A673 (cell line): Measurements from ENCODE around the gene CUL7. TPM values are rescaled to one million over a fixed set of nuclear protein-coding genes. Genes with fewer than 3 reads are reported as not detected.
A peak's percentile ranks its signal among the peaks of the same experiment; 100 is the strongest.

Experiments
- BruUV-seq: library from RNA; stranded (reverse); fragments of 400-500 nt; replicated peaks from 2 replicates; lab custom pipeline; 2021; lab: Mats Ljungman, UMichigan
- CTCF ChIA-PET: fragments of 300-600 bp; sonication (Branson Sonifier 250); formaldehyde crosslinking; loops from one replicate; lab custom pipeline; 2022; ENCODE audit warnings: antibody characterized with exemption; lab: Charles Lee
- POLR2A ChIA-PET: fragments of 300-600 bp; sonication (Branson Sonifier 250); formaldehyde crosslinking; loops from one replicate; lab custom pipeline; 2022; ENCODE audit warnings: antibody characterized with exemption; ENCODE audit not compliant: low non-redundant PET; lab: Charles Lee
- DNase-seq: peaks from one replicate; pipeline ENCODE4 v3.0.0-alpha.2; 2015; ENCODE audit warnings: low spot score
- H3K27ac ChIP-seq: fragments of 200-600 bp; sonication (generic); 2 replicates; pipeline ENCODE4 v1.5.1; 2016; ENCODE audit warnings: mixed run types, low read depth, mild to moderate bottlenecking, mixed read lengths, antibody characterized with exemption, low read length; ENCODE audit not compliant: poor library complexity, severe bottlenecking
- H3K27me3 ChIP-seq: fragments of 200-600 bp; sonication (generic); replicated peaks from 2 replicates; pipeline ENCODE4 v1.6.1; 2017; ENCODE audit warnings: mixed run types, low read depth, mild to moderate bottlenecking, mixed read lengths, antibody characterized with exemption, low read length; ENCODE audit not compliant: insufficient read depth, poor library complexity
- H3K36me3 ChIP-seq: fragments of 200-600 bp; sonication (generic); 2 replicates; pipeline ENCODE4 v1.6.1; 2016; ENCODE audit warnings: mixed run types, mild to moderate bottlenecking, mixed read lengths, antibody characterized with exemption, low read length; ENCODE audit not compliant: insufficient read depth, poor library complexity, severe bottlenecking
- H3K4me1 ChIP-seq: fragments of 200-600 bp; sonication (generic); 2 replicates; pipeline ENCODE4 v1.6.1; 2017; ENCODE audit warnings: mixed run types, mild to moderate bottlenecking, mixed read lengths, antibody characterized with exemption, low read length; ENCODE audit not compliant: insufficient read depth, poor library complexity, severe bottlenecking
- H3K4me3 ChIP-seq: fragments of 200-600 bp; sonication (generic); 2 replicates; pipeline ENCODE4 v1.5.1; 2016; ENCODE audit warnings: low read depth, mixed run types, mild to moderate bottlenecking, mixed read lengths, low read length; ENCODE audit not compliant: poor library complexity, severe bottlenecking
- H3K9me3 ChIP-seq: fragments of 200-600 bp; sonication (generic); 2 replicates; pipeline ENCODE4 v1.6.1; 2016; ENCODE audit warnings: mixed run types, low read depth, mild to moderate bottlenecking, mixed read lengths, antibody characterized with exemption, low read length; ENCODE audit not compliant: poor library complexity, severe bottlenecking
- CTCF ChIP-seq: fragments of 300-800, 200-600 bp; sonication (generic); conservative IDR thresholded peaks from 2 replicates; pipeline ENCODE4 v1.5.1; 2017; ENCODE audit warnings: low read depth, mild to moderate bottlenecking, antibody characterized with exemption, low read length, moderate library complexity, mixed read lengths
- EZH2 ChIP-seq: fragments of 200-600 bp; sonication (generic); IDR thresholded peaks from 2 replicates; pipeline ENCODE4 v1.6.1; 2017; ENCODE audit warnings: borderline replicate concordance, low read depth, mild to moderate bottlenecking, mixed read lengths, antibody characterized with exemption, low read length; ENCODE audit not compliant: poor library complexity, severe bottlenecking
- intact Hi-C: fragments of 100-400 bp; cut with micrococcal nuclease; formaldehyde crosslinking; loops from one replicate; pipeline ENCODE4 v1.10.0; 2022; ENCODE audit not compliant: unreplicated experiment
- total RNA-seq: library from RNA; stranded (reverse); gene quantifications from 2 replicates; pipeline ENCODE4 v1.2.3, GENCODE V29; 2021

The CUL7 gene
- total RNA-seq, 1 experiment from 2014 or later: 29.4 TPM

GRCh38 chr6:43029120-43029519 is 24.5 kb downstream of the CUL7 start:
- CTCF ChIA-PET: no interaction called here
- no peak overlapping the region for H3K4me3 ChIP-seq
- H3K9me3 ChIP-seq: no peaks in the 10 kb centered on the region
- no peak for DNase-seq
- peaks cover 70% of the 10 kb centered on the region for H3K36me3 ChIP-seq
- BruUV-seq: no TSS peak
- H3K27me3 ChIP-seq: no peaks in the 10 kb centered on the region
- intact Hi-C loops: no loop called here
- TF ChIP-seq CTCF: no peak
- no peaks in the 10 kb centered on the region for H3K4me1 ChIP-seq
- H3K27ac ChIP-seq: no peak overlapping the region
- POLR2A ChIA-PET: no interaction called here

DNA sequence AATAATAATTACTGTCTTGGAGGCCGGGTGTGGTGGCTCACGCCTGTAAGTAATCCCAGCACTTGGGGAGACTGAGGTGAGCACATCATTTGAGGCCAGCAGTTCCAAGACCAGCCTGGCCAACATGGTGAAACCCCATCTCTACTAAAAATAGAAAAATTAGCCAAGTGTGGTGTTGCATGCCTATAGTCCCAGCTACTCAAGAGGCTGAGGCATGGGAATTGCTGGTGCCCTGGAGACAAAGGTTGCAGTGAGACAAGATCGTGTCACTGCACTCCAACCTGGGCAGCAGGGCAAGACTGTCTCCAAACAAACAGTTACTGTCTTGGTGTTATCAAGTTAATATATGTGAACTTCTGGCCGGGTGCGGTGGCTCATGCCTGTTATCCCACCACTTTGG is 27.3 kb downstream of the CUL7 start:
- DNase-seq: no peak
- H3K9me3 ChIP-seq: no peaks in the 10 kb centered on the region
- H3K27ac ChIP-seq: no peak overlapping the region
- no peaks in the 10 kb centered on the region for H3K27me3 ChIP-seq
- TF ChIP-seq EZH2 (no peak), CTCF (no peak)
- ChIA-PET POLR2A (no interaction called here), CTCF (no interaction called here)
- peaks cover 63% of the 10 kb centered on the region for H3K36me3 ChIP-seq
- peaks cover 8% of the 10 kb centered on the region for H3K4me1 ChIP-seq
- intact Hi-C loops: no loop called here
- no peak overlapping the region for H3K4me3 ChIP-seq
- no TSS peak for BruUV-seq

- TF ChIP-seq CTCF (no peak), EZH2 (no peak)
- Histone ChIP-seq H3K4me1 (peaks cover 15% of the 10 kb centered on the region), H3K27me3 (no peaks in the 10 kb centered on the region), H3K27ac (no peak overlapping the region), H3K36me3 (peaks cover 58% of the 10 kb centered on the region), H3K4me3 (no peak overlapping the region), H3K9me3 (no peaks in the 10 kb centered on the region)
- POLR2A ChIA-PET: no interaction called here
- intact Hi-C loops: no loop called here
- no peak for DNase-seq
- CTCF ChIA-PET: no interaction called here
- BruUV-seq: TSS peak; percentile 5
Observed at GRCh38 chr6:43024436-43024835, 29.2 kb downstream of the CUL7 start.
